Neural progenitor cell (in vitro differentiated cells): ENCODE results near the gene RTKN2. TPM values are rescaled to one million over a fixed set of nuclear protein-coding genes. Genes with fewer than 3 reads are reported as not detected.

ENCODE experiments used
- DNase-seq: peaks from one replicate; pipeline ENCODE4 v3.0.0-alpha.2; 2016; ENCODE audit warnings: low spot score
- H2AFZ ChIP-seq: fragments of 200-600 bp; sonication (generic); replicated peaks from 2 replicates; pipeline ENCODE4 v1.6.1; 2016; ENCODE audit warnings: antibody characterized with exemption
- H3F3A ChIP-seq: fragments of 200-600 bp; sonication (generic); 2 replicates; pipeline ENCODE4 v1.6.1; 2016; ENCODE audit warnings: antibody characterized with exemption, low read depth
- H3K27ac ChIP-seq: fragments of 200-600 bp; sonication (generic); 2 replicates; pipeline ENCODE4 v1.5.1; 2016; ENCODE audit warnings: mild to moderate bottlenecking
- H3K27me3 ChIP-seq: fragments of 200-600 bp; sonication (generic); 2 replicates; pipeline ENCODE4 v1.6.1; 2016; ENCODE audit warnings: mild to moderate bottlenecking, moderate library complexity
- H3K36me3 ChIP-seq: fragments of 200-600 bp; sonication (generic); 2 replicates; pipeline ENCODE4 v1.5.1; 2016
- H3K4me1 ChIP-seq: fragments of 200-600 bp; sonication (generic); 2 replicates; pipeline ENCODE4 v1.6.1; 2016; ENCODE audit warnings: mixed run types
- H3K4me2 ChIP-seq: fragments of 200-600 bp; sonication (generic); 2 replicates; pipeline ENCODE4 v1.6.1; 2016
- H3K4me3 ChIP-seq: fragments of 200-600 bp; sonication (generic); 2 replicates; pipeline ENCODE4 v1.5.1; 2016
- H3K79me2 ChIP-seq: fragments of 200-600 bp; sonication (generic); 2 replicates; pipeline ENCODE4 v1.6.1; 2016; ENCODE audit warnings: low read depth
- H3K9ac ChIP-seq: fragments of 200-600 bp; sonication (generic); 2 replicates; pipeline ENCODE4 v1.6.1; 2016
- H3K9me3 ChIP-seq: fragments of 200-600 bp; sonication (generic); 2 replicates; pipeline ENCODE4 v1.5.1; 2016; ENCODE audit warnings: low read depth
- H4K20me1 ChIP-seq: fragments of 200-600 bp; sonication (generic); 2 replicates; pipeline ENCODE4 v1.6.1; 2016; ENCODE audit warnings: low read depth
- H3K27ac Mint-ChIP-seq: 3 replicates; pipeline ENCODE4 v1.8.0; 2021; ENCODE audit warnings: mixed read lengths
- H3K27me3 Mint-ChIP-seq: 2 replicates; pipeline ENCODE4 v1.8.0; 2022; ENCODE audit warnings: low read depth, mild to moderate bottlenecking, inconsistent platforms, moderate library complexity, mixed read lengths; ENCODE audit not compliant: insufficient read depth
- H3K36me3 Mint-ChIP-seq: 3 replicates; pipeline ENCODE4 v1.8.0; 2021; ENCODE audit warnings: mixed read lengths
- H3K4me1 Mint-ChIP-seq: 3 replicates; pipeline ENCODE4 v1.8.0; 2021; ENCODE audit warnings: mixed read lengths
- H3K4me3 Mint-ChIP-seq: 3 replicates; pipeline ENCODE4 v1.8.0; 2021; ENCODE audit warnings: mild to moderate bottlenecking, moderate library complexity, mixed read lengths
- H3K9me3 Mint-ChIP-seq: 3 replicates; pipeline ENCODE4 v1.8.0; 2020; ENCODE audit warnings: mixed read lengths
- EZH2 ChIP-seq: fragments of 200-600 bp; sonication (generic); IDR thresholded peaks from 2 replicates; pipeline ENCODE4 v1.6.1; 2017; ENCODE audit warnings: antibody characterized with exemption, mild to moderate bottlenecking, moderate library complexity
- EZH2phosphoT487 ChIP-seq: fragments of 200-600 bp; sonication (generic); IDR thresholded peaks from 2 replicates; pipeline ENCODE4 v1.6.1; 2017; ENCODE audit warnings: antibody characterized with exemption
- total RNA-seq: library from RNA; depleted of rRNA; stranded (reverse); fragments of >200 nt; gene quantifications from 2 replicates; pipeline ENCODE4 v1.2.3, GENCODE V29; 2015; ENCODE audit warnings: low replicate concordance
- TF ChIP-seq, protein P1 (sequence below): fragments of 200-600 bp; sonication (generic); IDR thresholded peaks from 2 replicates; pipeline ENCODE4 v1.5.1; 2017; ENCODE audit warnings: antibody characterized with exemption, mild to moderate bottlenecking

The RTKN2 gene
- total RNA-seq, 1 donor from 2014 or later = 65.9 TPM

DNA sequence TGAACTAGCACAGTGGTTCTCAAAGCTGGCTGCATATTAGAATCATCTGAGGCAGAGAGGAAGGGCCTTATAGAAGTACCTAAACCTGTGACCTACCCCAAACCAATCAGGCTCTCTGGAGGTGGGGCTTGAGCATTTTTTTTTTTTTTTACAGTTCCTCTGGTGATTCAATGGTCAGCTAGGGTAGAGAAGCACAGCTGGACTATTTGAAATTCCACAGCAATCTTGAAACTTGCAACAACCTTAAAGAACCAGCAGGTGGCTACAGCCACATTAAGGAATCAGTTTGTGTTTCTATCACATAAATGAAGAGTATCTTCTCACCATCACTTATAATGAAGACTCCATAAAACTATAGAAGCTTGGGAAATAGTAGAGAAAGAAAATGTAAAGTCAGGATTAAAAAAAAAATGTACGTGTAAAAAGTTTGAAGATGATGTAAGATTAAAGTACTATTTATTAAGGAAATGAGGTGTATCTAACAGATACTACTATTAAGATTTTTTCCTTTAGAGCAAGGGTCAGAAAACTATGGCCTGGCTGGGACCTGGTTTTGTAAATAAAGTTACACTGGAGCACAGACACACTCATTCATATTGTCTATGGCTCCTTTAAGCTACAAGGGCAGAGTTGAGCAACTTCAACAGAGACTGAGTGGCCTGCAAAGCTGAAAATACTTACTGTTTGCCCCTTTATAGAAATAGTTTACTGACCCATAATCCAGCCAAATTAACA, 3.8 kb downstream of the RTKN2 start:
- H3K36me3 ChIP-seq = peaks cover 10% of the 10 kb centered on the region
- peaks cover 17% of the 10 kb centered on the region for H3F3A ChIP-seq
- peaks cover 84% of the 10 kb centered on the region for H3K79me2 ChIP-seq
- Mint-ChIP-seq H3K36me3 (peaks cover 9% of the 10 kb centered on the region), H3K4me3 (peak overlapping the region; percentile 14), H3K9me3 (no peaks in the 10 kb centered on the region), H3K27me3 (no peaks in the 10 kb centered on the region), H3K27ac (no peak overlapping the region), H3K4me1 (peaks cover 36% of the 10 kb centered on the region)
- no peaks in the 10 kb centered on the region for H3K9me3 ChIP-seq
- H3K4me1 ChIP-seq = peaks cover 26% of the 10 kb centered on the region
- H3K4me3 ChIP-seq = no peak overlapping the region
- peaks cover 7% of the 10 kb centered on the region for H3K27me3 ChIP-seq
- DNase-seq = peak; percentile 73
- TF ChIP-seq EZH2phosphoT487 = no peak
- TF ChIP-seq, protein P1, sequence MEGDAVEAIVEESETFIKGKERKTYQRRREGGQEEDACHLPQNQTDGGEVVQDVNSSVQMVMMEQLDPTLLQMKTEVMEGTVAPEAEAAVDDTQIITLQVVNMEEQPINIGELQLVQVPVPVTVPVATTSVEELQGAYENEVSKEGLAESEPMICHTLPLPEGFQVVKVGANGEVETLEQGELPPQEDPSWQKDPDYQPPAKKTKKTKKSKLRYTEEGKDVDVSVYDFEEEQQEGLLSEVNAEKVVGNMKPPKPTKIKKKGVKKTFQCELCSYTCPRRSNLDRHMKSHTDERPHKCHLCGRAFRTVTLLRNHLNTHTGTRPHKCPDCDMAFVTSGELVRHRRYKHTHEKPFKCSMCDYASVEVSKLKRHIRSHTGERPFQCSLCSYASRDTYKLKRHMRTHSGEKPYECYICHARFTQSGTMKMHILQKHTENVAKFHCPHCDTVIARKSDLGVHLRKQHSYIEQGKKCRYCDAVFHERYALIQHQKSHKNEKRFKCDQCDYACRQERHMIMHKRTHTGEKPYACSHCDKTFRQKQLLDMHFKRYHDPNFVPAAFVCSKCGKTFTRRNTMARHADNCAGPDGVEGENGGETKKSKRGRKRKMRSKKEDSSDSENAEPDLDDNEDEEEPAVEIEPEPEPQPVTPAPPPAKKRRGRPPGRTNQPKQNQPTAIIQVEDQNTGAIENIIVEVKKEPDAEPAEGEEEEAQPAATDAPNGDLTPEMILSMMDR = peak; percentile 68
- H2AFZ ChIP-seq = no peak overlapping the region
- H3K27ac ChIP-seq = no peak overlapping the region
- no peak overlapping the region for H3K9ac ChIP-seq
- peak overlapping the region; percentile 93 for H3K4me2 ChIP-seq
- H4K20me1 ChIP-seq = peaks cover 48% of the 10 kb centered on the region

DNA sequence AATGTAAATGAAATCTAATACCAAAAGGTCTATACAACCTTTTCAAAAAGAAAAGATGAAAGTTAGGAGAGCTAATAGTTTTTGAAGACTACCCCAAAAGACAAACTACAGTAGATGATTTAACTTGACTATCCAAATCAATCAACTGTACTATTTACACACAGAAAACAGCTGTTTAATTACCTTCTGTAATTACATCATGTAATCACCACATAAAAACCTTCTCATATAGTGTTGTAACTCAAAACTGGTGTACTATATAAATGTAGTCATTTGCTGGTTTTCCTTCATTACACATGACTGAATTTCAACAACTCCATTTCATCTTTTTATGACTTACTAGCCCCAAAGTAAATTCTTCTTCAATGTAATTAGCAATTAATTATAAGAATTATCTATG, 4.5 kb downstream of the RTKN2 start:
- no peaks in the 10 kb centered on the region for H3K9me3 ChIP-seq
- H3K4me1 ChIP-seq = peaks cover 26% of the 10 kb centered on the region
- H3K79me2 ChIP-seq = peaks cover 90% of the 10 kb centered on the region
- no peak overlapping the region for H3K4me3 Mint-ChIP-seq
- H3K36me3 ChIP-seq = peaks cover 11% of the 10 kb centered on the region
- no peak overlapping the region for H3K27ac ChIP-seq
- H3K9me3 Mint-ChIP-seq = no peaks in the 10 kb centered on the region
- H3K4me3 ChIP-seq = no peak overlapping the region
- TF ChIP-seq EZH2 (no peak), EZH2phosphoT487 (no peak)
- TF ChIP-seq, protein P1 = no peak
- no peak overlapping the region for H3K27ac Mint-ChIP-seq
- no peak overlapping the region for H3K9ac ChIP-seq
- H3F3A ChIP-seq = peaks cover 14% of the 10 kb centered on the region
- peaks cover 48% of the 10 kb centered on the region for H4K20me1 ChIP-seq
- H3K36me3 Mint-ChIP-seq = peaks cover 13% of the 10 kb centered on the region
- H3K27me3 Mint-ChIP-seq = no peaks in the 10 kb centered on the region
- H2AFZ ChIP-seq = no peak overlapping the region
- peak overlapping the region; percentile 43 for H3K4me2 ChIP-seq
- H3K27me3 ChIP-seq = no peaks in the 10 kb centered on the region
- H3K4me1 Mint-ChIP-seq = peaks cover 32% of the 10 kb centered on the region
- DNase-seq = no peak

DNA sequence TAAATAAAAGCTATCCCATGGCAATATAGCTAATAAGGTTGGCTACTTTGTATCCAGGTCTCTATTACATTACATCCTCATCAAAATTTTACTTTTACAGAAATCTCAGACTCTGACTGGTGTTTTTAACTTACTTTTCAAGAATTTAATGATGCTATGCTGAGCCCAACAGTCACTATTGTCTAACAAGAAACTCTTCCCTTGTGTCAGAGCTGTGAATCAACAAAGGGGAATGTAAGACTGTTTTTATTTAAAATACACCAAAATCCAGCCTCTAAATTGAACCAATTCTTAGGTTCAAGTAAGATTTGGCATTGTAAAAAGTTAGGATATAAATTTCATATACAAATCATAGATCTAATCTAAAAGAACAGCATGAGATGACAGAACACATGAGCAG, 7.0 kb downstream of the RTKN2 start:
- H3K27ac Mint-ChIP-seq = no peak overlapping the region
- H3K79me2 ChIP-seq = peaks cover 98% of the 10 kb centered on the region
- peaks cover 23% of the 10 kb centered on the region for H3K4me1 Mint-ChIP-seq
- H3K4me3 Mint-ChIP-seq = no peak overlapping the region
- H3K4me2 ChIP-seq = no peak overlapping the region
- H3K4me3 ChIP-seq = no peak overlapping the region
- peaks cover 17% of the 10 kb centered on the region for H3K4me1 ChIP-seq
- peaks cover 48% of the 10 kb centered on the region for H4K20me1 ChIP-seq
- no peaks in the 10 kb centered on the region for H3K27me3 ChIP-seq
- no peak overlapping the region for H3K9ac ChIP-seq
- no peak overlapping the region for H3K27ac ChIP-seq
- no peaks in the 10 kb centered on the region for H3K27me3 Mint-ChIP-seq
- no peak overlapping the region for H2AFZ ChIP-seq
- H3K36me3 Mint-ChIP-seq = peaks cover 24% of the 10 kb centered on the region
- H3K36me3 ChIP-seq = peaks cover 11% of the 10 kb centered on the region
- no peak for DNase-seq
- no peaks in the 10 kb centered on the region for H3F3A ChIP-seq
- TF ChIP-seq EZH2 (no peak), EZH2phosphoT487 (no peak)
- TF ChIP-seq, protein P1 = no peak
- no peaks in the 10 kb centered on the region for H3K9me3 ChIP-seq
- no peaks in the 10 kb centered on the region for H3K9me3 Mint-ChIP-seq
